SK-N-SH (cell line): Measurements from ENCODE around the gene STYK1. TPM values are rescaled to one million over a fixed set of nuclear protein-coding genes. Genes with fewer than 3 reads are reported as not detected.
"Not testable (repeated sequence)": the region's sequence is repeated elsewhere in the genome, so short reads cannot be mapped to it uniquely, and the experiment has no call there.

ENCODE experiments used
- CTCF ChIA-PET: fragments of 300-600, 350-600 bp; formaldehyde crosslinking; extraction: SDS; loops from one replicate; lab custom pipeline; 2021; lab: Yijun Ruan, JAX
- POLR2A ChIA-PET: fragments of 350-600 bp; sonication (Branson Sonifier 250); formaldehyde crosslinking; extraction: SDS; loops from one replicate; lab custom pipeline; 2020; ENCODE audit warnings: antibody characterized with exemption, inconsistent platforms; lab: Yijun Ruan, JAX
- DNase-seq: peaks from one replicate; pipeline ENCODE4 v3.0.0; 2012
- H2AFZ ChIP-seq: fragments of 200-600 bp; sonication (generic); 2 replicates; pipeline ENCODE4 v1.8.1; 2016; ENCODE audit warnings: antibody characterized with exemption, mild to moderate bottlenecking, low read depth
- H3F3A ChIP-seq: fragments of 200-600 bp; sonication (generic); replicated peaks from 2 replicates; pipeline ENCODE3; 2016; ENCODE audit warnings: antibody characterized with exemption, mild to moderate bottlenecking; ENCODE audit not compliant: insufficient read depth
- H3K27ac ChIP-seq, 2 experiments: fragments of 200-500 bp in 1 of 2; fragments of 200-600 bp in 1 of 2; sonication (Bioruptor generic) in 1 of 2; sonication (generic), shearing (Covaris generic) in 1 of 2; 2 replicates each; pipeline versions ENCODE4 v1.5.1 to v1.6.1; 2014 to 2016; ENCODE audit warnings: low read depth in 2 of 2, inconsistent platforms in 1 of 2, low read length in 1 of 2, mild to moderate bottlenecking in 1 of 2, mixed read lengths in 1 of 2
- H3K27me3 ChIP-seq: fragments of 200-600 bp; sonication (generic), shearing (Covaris generic); 2 replicates; pipeline ENCODE4 v1.6.1; 2016; ENCODE audit warnings: mixed run types; ENCODE audit not compliant: insufficient read depth
- H3K36me3 ChIP-seq, 2 experiments: fragments of 200-500 bp in 1 of 2; fragments of 200-600 bp in 1 of 2; sonication (Bioruptor generic) in 1 of 2; sonication (generic) in 1 of 2; replicated peaks in 1 of 2; 2 replicates each; pipeline versions ENCODE3 to v1.5.1; 2014 to 2016; ENCODE audit warnings: low read length in 1 of 2, mild to moderate bottlenecking in 1 of 2; ENCODE audit not compliant: insufficient read depth in 2 of 2, control insufficient read depth in 1 of 2
- H3K4me1 ChIP-seq, 2 experiments: fragments of 200-500 bp in 1 of 2; fragments of 200-600 bp in 1 of 2; sonication (Bioruptor generic) in 1 of 2; sonication (generic), shearing (Covaris generic) in 1 of 2; 2 replicates each; pipeline versions ENCODE4 v1.5.1 to v1.6.1; 2014 to 2016; ENCODE audit warnings: low read depth in 1 of 2, low read length in 1 of 2, mixed run types in 1 of 2; ENCODE audit not compliant: insufficient read depth in 2 of 2, control insufficient read depth in 1 of 2
- H3K4me2 ChIP-seq: fragments of 200-600 bp; sonication (generic), shearing (Covaris generic); 2 replicates; pipeline ENCODE4 v1.6.1; 2017; ENCODE audit warnings: mixed run types
- H3K4me3 ChIP-seq, 2 experiments: fragments of 200-500 bp in 1 of 2; fragments of 200-600 bp in 1 of 2; sonication (Bioruptor generic) in 1 of 2; sonication (generic), shearing (Covaris generic) in 1 of 2; 2 replicates each; pipeline versions ENCODE4 v1.5.1 to v1.8.1; 2014 to 2016; ENCODE audit warnings: low read depth in 2 of 2, inconsistent platforms in 1 of 2, low read length in 1 of 2, mild to moderate bottlenecking in 1 of 2, mixed read lengths in 1 of 2, moderate library complexity in 1 of 2
- H3K79me2 ChIP-seq: fragments of 200-600 bp; sonication (generic); 2 replicates; pipeline ENCODE4 v1.8.1; 2017; ENCODE audit warnings: mild to moderate bottlenecking; ENCODE audit not compliant: insufficient read depth
- H3K9ac ChIP-seq: fragments of 200-600 bp; sonication (generic); 2 replicates; pipeline ENCODE4 v1.6.1; 2017; ENCODE audit warnings: mixed run types
- H3K9me2 ChIP-seq: fragments of 200-600 bp; sonication (generic); 2 replicates; pipeline ENCODE4 v1.6.1; 2017; ENCODE audit warnings: mixed run types
- H3K9me3 ChIP-seq: fragments of 200-600 bp; sonication (generic); 2 replicates; pipeline ENCODE4 v1.6.1; 2017; ENCODE audit warnings: mixed run types, mild to moderate bottlenecking, moderate library complexity
- H4K20me1 ChIP-seq: fragments of 200-600 bp; sonication (generic); 2 replicates; pipeline ENCODE4 v1.6.1; 2017; ENCODE audit warnings: mild to moderate bottlenecking, mixed run types; ENCODE audit not compliant: insufficient read depth
- ELF1 ChIP-seq: IDR thresholded peaks from 2 replicates; pipeline ENCODE4 v1.4.0; 2012
- EZH2phosphoT487 ChIP-seq: fragments of 200-600 bp; sonication (generic); IDR thresholded peaks from 2 replicates; pipeline ENCODE4 v1.6.1; 2017; ENCODE audit warnings: low read depth, mixed run types, mild to moderate bottlenecking, antibody characterized with exemption, moderate library complexity, borderline replicate concordance
- FOSL2 ChIP-seq: IDR thresholded peaks from 2 replicates; pipeline ENCODE4 v1.4.0; 2012; ENCODE audit warnings: low read depth, mild to moderate bottlenecking, moderate library complexity, borderline replicate concordance
- GATA2 ChIP-seq: sonication (generic); formaldehyde crosslinking; IDR thresholded peaks from 2 replicates; pipeline ENCODE4 v1.5.0; 2020; ENCODE audit warnings: mild to moderate bottlenecking, missing genetic modification reagents
- JUND ChIP-seq: IDR thresholded peaks from 2 replicates; pipeline ENCODE4 v1.4.0; 2012
- MEF2A ChIP-seq: IDR thresholded peaks from 2 replicates; pipeline ENCODE4 v1.4.0; 2012; ENCODE audit warnings: low read depth, borderline replicate concordance
- NFIC ChIP-seq: IDR thresholded peaks from 2 replicates; pipeline ENCODE4 v1.4.0; 2012; ENCODE audit warnings: borderline replicate concordance
- POLR2AphosphoS5 ChIP-seq: IDR thresholded peaks from 2 replicates; pipeline ENCODE4 v1.6.1; 2012; ENCODE audit warnings: low read depth, low read length
- RAD21 ChIP-seq: IDR thresholded peaks from 2 replicates; pipeline ENCODE4 v1.6.1; 2012; ENCODE audit warnings: mild to moderate bottlenecking, low read length
- RFX5 ChIP-seq: IDR thresholded peaks from 2 replicates; pipeline ENCODE4 v1.6.1; 2012; ENCODE audit warnings: mild to moderate bottlenecking, improper control_type of control experiment, low read length
- RXRA ChIP-seq: IDR thresholded peaks from 2 replicates; pipeline ENCODE4 v1.4.0; 2012; ENCODE audit warnings: low read depth, mild to moderate bottlenecking, borderline replicate concordance
- SMC3 ChIP-seq: IDR thresholded peaks from 2 replicates; pipeline ENCODE4 v1.6.1; 2012; ENCODE audit warnings: low read depth, low read length, improper control_type of control experiment
- TCF12 ChIP-seq: IDR thresholded peaks from 2 replicates; pipeline ENCODE4 v1.4.0; 2012
- TEAD4 ChIP-seq: IDR thresholded peaks from 2 replicates; pipeline ENCODE4 v1.4.0; 2012; ENCODE audit warnings: mild to moderate bottlenecking, borderline replicate concordance; ENCODE audit not compliant: insufficient read depth
- YY1 ChIP-seq: IDR thresholded peaks from 2 replicates; pipeline ENCODE4 v1.4.0; 2012; ENCODE audit warnings: low read depth, mild to moderate bottlenecking
- WGBS: methylation state at CpG from one replicate; pipeline ENCODE4 v1.1.6; 2017; ENCODE audit warnings: low lambda C conversion rate; 5-methylcytosine and 5-hydroxymethylcytosine counted together
- polyA plus RNA-seq, 3 experiments: library from polyadenylated mRNA; depleted of rRNA; stranded (reverse); fragments of >200 nt; gene quantifications; 2 replicates each; pipeline ENCODE4 v1.2.3, GENCODE V29; 2012
- TF ChIP-seq, protein P1 (sequence below): fragments of 200-600 bp; sonication (generic); IDR thresholded peaks from 2 replicates; pipeline ENCODE4 v1.6.1; 2017; ENCODE audit warnings: antibody characterized with exemption, mild to moderate bottlenecking, moderate library complexity
- TF ChIP-seq, protein P2 (sequence below): IDR thresholded peaks from 2 replicates; pipeline ENCODE4 v1.6.1; 2012; ENCODE audit warnings: mild to moderate bottlenecking, low read depth, low read length, moderate library complexity

Gene STYK1
- polyA plus RNA-seq, 1 of the 3 experiments (the other 2 are of a cell fraction): not detected

DNA sequence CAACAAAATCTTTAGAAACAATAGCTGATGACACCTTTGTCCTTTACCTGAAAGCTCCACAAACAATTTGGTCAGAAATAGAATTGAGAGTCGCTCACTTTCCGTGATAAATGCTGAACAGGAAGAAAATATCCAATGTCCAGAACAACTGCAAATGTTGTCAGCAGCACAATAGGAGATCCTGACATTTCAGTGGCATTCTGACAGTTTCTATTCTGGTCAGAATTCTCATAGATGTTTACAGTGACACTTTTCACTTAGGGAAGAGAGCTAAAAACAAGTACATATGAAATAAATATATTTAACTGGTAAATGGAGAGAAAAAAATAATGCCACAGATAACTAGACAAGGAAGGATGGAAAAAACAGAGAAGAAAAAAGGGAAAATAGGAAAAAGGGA, 99.5 kb downstream of the STYK1 start:
- Histone ChIP-seq H3K9me2 (no peaks in the 10 kb centered on the region), H2AFZ (no peak overlapping the region), H3F3A (no peaks in the 10 kb centered on the region), H4K20me1 (no peaks in the 10 kb centered on the region), H3K36me3 (no peaks in the 10 kb centered on the region), H3K27me3 (peaks cover 5% of the 10 kb centered on the region; the same call in 1 of the 2 replicates), H3K4me3 (no peak overlapping the region), H3K27ac (no peak overlapping the region), H3K4me2 (no peak overlapping the region), H3K9ac (no peak overlapping the region), H3K9me3 (no peaks in the 10 kb centered on the region), H3K4me1 (no peaks in the 10 kb centered on the region), H3K79me2 (no peaks in the 10 kb centered on the region)
- ChIA-PET CTCF (interaction anchor here (1.5 to 2.1 kb wide), 3 partner anchors 11 to 339 kb away, joined by 4 to 8 read pairs (median 6); no protein-coding TSS in a partner anchor), POLR2A (no interaction called here)
- no peak for DNase-seq
- WGBS: 16% methylated on average over 2 of the region's 2 CpGs
- no peak for TF ChIP-seq EZH2phosphoT487

DNA sequence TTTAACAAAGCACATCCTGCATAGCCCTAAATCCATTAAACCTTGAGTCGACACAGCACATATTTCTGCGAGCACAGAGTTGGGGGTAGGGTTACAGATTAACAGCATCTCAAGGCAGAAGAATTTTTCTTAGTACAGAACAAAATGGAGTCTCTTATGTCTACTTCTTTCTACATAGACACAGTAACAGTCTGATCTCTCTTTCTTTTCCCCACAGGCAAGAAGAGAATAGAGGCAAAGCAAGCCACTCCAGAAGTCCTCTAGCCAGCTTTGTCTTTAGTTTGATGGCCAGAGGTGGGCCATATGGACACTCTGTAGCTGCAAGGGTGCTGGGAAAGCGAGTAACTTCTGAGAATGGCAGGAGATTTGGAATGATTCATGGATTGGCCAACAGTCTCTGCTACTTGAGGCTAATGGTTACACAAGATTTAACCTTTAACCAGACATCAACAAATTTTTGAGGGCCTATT, 101.8 kb downstream of the STYK1 start:
- peaks cover 11% of the 10 kb centered on the region for H3K27me3 ChIP-seq
- H3K79me2 ChIP-seq, H2AFZ ChIP-seq, H3K4me3 ChIP-seq, H3K4me1 ChIP-seq, H4K20me1 ChIP-seq, H3K9ac ChIP-seq, H3F3A ChIP-seq, CTCF ChIA-PET, H3K36me3 ChIP-seq, H3K9me3 ChIP-seq, POLR2A ChIA-PET, DNase-seq, H3K27ac ChIP-seq, H3K4me2 ChIP-seq, H3K9me2 ChIP-seq: not testable (repeated sequence)
- 0% methylated on average over 3 of the region's 3 CpGs for WGBS

DNA sequence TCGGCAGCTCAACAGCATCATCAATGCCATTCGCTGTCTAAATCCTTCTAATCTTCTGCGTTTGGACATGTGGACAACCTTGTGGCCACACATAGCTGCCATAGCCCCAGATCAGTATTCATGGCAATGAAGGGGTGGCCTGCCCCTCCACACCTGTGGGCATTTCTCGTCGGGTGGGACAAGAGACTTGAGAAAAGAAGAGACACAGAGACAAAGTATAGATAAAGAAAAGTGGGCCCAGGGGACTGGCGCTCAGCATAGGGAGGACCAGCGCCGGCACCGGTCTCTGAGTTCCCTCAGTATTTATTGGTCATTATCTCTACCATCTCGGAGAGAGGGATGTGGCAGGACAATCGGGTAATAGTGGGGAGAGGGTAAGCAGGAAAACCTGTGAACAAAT, 102.7 kb downstream of the STYK1 start:
- H3K4me2 ChIP-seq: no peak overlapping the region
- H3K9me3 ChIP-seq: no peaks in the 10 kb centered on the region
- H3K4me3 ChIP-seq: no peak overlapping the region
- H3K79me2 ChIP-seq: no peaks in the 10 kb centered on the region
- ChIA-PET POLR2A (no interaction called here), CTCF (interaction anchor here (1.2 kb wide), 1 partner anchor 9 kb away, joined by 4 read pairs; no protein-coding TSS in a partner anchor)
- no peak overlapping the region for H2AFZ ChIP-seq
- H3K27me3 ChIP-seq: peaks cover 11% of the 10 kb centered on the region
- H3K36me3 ChIP-seq: no peaks in the 10 kb centered on the region
- no peak for DNase-seq
- no peak overlapping the region for H3K27ac ChIP-seq
- H3K9me2 ChIP-seq: no peaks in the 10 kb centered on the region
- H3K4me1 ChIP-seq: no peaks in the 10 kb centered on the region
- no peaks in the 10 kb centered on the region for H3F3A ChIP-seq
- no peaks in the 10 kb centered on the region for H4K20me1 ChIP-seq
- H3K9ac ChIP-seq: no peak overlapping the region
- TF ChIP-seq MEF2A: no peak
- TF ChIP-seq TCF12: no peak
- no peak for TF ChIP-seq SMC3
- TF ChIP-seq JUND: no peak
- TF ChIP-seq, protein P1, sequence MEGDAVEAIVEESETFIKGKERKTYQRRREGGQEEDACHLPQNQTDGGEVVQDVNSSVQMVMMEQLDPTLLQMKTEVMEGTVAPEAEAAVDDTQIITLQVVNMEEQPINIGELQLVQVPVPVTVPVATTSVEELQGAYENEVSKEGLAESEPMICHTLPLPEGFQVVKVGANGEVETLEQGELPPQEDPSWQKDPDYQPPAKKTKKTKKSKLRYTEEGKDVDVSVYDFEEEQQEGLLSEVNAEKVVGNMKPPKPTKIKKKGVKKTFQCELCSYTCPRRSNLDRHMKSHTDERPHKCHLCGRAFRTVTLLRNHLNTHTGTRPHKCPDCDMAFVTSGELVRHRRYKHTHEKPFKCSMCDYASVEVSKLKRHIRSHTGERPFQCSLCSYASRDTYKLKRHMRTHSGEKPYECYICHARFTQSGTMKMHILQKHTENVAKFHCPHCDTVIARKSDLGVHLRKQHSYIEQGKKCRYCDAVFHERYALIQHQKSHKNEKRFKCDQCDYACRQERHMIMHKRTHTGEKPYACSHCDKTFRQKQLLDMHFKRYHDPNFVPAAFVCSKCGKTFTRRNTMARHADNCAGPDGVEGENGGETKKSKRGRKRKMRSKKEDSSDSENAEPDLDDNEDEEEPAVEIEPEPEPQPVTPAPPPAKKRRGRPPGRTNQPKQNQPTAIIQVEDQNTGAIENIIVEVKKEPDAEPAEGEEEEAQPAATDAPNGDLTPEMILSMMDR: no peak
- no peak for TF ChIP-seq ELF1
- TF ChIP-seq NFIC: no peak
- TF ChIP-seq, protein P2, sequence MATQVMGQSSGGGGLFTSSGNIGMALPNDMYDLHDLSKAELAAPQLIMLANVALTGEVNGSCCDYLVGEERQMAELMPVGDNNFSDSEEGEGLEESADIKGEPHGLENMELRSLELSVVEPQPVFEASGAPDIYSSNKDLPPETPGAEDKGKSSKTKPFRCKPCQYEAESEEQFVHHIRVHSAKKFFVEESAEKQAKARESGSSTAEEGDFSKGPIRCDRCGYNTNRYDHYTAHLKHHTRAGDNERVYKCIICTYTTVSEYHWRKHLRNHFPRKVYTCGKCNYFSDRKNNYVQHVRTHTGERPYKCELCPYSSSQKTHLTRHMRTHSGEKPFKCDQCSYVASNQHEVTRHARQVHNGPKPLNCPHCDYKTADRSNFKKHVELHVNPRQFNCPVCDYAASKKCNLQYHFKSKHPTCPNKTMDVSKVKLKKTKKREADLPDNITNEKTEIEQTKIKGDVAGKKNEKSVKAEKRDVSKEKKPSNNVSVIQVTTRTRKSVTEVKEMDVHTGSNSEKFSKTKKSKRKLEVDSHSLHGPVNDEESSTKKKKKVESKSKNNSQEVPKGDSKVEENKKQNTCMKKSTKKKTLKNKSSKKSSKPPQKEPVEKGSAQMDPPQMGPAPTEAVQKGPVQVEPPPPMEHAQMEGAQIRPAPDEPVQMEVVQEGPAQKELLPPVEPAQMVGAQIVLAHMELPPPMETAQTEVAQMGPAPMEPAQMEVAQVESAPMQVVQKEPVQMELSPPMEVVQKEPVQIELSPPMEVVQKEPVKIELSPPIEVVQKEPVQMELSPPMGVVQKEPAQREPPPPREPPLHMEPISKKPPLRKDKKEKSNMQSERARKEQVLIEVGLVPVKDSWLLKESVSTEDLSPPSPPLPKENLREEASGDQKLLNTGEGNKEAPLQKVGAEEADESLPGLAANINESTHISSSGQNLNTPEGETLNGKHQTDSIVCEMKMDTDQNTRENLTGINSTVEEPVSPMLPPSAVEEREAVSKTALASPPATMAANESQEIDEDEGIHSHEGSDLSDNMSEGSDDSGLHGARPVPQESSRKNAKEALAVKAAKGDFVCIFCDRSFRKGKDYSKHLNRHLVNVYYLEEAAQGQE: no peak
- no peak for TF ChIP-seq TEAD4
- no peak for TF ChIP-seq RXRA
- TF ChIP-seq RAD21: no peak
- TF ChIP-seq RFX5: no peak
- no peak for TF ChIP-seq POLR2AphosphoS5
- no peak for TF ChIP-seq FOSL2
- TF ChIP-seq GATA2 (CRISPR knock-in tag): no peak
- TF ChIP-seq YY1: no peak
- 23% methylated on average over 10 of the region's 11 CpGs for WGBS
